ENCODE measurements around the gene ANKS3. TPM values are rescaled to one million over a fixed set of nuclear protein-coding genes. Genes with fewer than 3 reads are reported as not detected.

The ANKS3 gene
- total RNA-seq, 1 experiment from 2014 or later: 26.6 TPM

DNA sequence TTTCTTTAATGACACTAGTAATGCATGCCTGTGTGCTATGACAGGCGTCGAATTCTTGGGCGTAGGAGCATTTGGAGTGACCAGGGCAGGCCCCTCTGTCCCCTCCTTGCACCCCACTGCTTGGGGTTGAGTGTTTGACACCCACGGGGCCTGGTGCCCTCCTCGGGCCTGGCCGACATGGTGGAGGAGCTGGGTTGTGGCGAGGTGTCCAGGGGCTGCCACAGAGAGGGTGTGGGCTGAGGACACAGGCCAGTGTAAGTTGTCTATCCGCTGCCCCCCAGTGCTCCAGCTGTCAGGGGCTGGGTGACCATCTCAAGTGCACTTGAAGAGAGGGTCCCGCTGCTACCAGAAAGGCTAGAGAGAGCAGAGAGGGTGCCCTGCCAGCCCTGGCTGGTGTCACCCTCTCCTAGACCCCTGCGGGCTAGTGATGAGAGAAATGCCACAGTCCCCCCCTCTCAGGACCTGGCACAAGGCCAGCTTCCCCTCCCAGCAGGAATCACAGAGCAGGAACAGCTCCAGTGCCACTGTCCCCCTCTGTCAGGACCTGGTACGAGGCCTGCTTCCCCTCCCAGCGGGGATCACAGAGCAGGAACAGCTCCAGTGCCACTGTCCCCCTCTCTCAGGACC lies 79.0 kb downstream of the ANKS3 start:
- H3K9me3 ChIP-seq (ENCODE audit: control insufficient read depth, insufficient read depth, low read depth, low read length): no peaks in the 10 kb centered on the region
- no peaks in the 10 kb centered on the region; the same call in 1 of the 2 replicates for H3K36me3 ChIP-seq (ENCODE audit: control insufficient read depth, insufficient read depth, low read length)
- POLR2A ChIA-PET: no interaction called here
- no peak for ATAC-seq
- no peaks in the 10 kb centered on the region for H3K4me1 ChIP-seq (ENCODE audit: control insufficient read depth, insufficient read depth, low read length)
- no peak for TF ChIP-seq TCF7L2 (IDR thresholded peaks at IDR 0.05; ENCODE audit: low read depth, low read length)
- TF ChIP-seq, protein P1, sequence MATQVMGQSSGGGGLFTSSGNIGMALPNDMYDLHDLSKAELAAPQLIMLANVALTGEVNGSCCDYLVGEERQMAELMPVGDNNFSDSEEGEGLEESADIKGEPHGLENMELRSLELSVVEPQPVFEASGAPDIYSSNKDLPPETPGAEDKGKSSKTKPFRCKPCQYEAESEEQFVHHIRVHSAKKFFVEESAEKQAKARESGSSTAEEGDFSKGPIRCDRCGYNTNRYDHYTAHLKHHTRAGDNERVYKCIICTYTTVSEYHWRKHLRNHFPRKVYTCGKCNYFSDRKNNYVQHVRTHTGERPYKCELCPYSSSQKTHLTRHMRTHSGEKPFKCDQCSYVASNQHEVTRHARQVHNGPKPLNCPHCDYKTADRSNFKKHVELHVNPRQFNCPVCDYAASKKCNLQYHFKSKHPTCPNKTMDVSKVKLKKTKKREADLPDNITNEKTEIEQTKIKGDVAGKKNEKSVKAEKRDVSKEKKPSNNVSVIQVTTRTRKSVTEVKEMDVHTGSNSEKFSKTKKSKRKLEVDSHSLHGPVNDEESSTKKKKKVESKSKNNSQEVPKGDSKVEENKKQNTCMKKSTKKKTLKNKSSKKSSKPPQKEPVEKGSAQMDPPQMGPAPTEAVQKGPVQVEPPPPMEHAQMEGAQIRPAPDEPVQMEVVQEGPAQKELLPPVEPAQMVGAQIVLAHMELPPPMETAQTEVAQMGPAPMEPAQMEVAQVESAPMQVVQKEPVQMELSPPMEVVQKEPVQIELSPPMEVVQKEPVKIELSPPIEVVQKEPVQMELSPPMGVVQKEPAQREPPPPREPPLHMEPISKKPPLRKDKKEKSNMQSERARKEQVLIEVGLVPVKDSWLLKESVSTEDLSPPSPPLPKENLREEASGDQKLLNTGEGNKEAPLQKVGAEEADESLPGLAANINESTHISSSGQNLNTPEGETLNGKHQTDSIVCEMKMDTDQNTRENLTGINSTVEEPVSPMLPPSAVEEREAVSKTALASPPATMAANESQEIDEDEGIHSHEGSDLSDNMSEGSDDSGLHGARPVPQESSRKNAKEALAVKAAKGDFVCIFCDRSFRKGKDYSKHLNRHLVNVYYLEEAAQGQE (IDR thresholded peaks at IDR 0.05; ENCODE audit: insufficient read depth in 1 of 2, low read depth in 2 of 2, low read length in 1 of 2): no peak
- TF ChIP-seq SIN3A (IDR thresholded peaks at IDR 0.05; ENCODE audit: borderline replicate concordance, insufficient read depth, low read depth, low read length): no peak
- TF ChIP-seq, protein P2, sequence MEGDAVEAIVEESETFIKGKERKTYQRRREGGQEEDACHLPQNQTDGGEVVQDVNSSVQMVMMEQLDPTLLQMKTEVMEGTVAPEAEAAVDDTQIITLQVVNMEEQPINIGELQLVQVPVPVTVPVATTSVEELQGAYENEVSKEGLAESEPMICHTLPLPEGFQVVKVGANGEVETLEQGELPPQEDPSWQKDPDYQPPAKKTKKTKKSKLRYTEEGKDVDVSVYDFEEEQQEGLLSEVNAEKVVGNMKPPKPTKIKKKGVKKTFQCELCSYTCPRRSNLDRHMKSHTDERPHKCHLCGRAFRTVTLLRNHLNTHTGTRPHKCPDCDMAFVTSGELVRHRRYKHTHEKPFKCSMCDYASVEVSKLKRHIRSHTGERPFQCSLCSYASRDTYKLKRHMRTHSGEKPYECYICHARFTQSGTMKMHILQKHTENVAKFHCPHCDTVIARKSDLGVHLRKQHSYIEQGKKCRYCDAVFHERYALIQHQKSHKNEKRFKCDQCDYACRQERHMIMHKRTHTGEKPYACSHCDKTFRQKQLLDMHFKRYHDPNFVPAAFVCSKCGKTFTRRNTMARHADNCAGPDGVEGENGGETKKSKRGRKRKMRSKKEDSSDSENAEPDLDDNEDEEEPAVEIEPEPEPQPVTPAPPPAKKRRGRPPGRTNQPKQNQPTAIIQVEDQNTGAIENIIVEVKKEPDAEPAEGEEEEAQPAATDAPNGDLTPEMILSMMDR (IDR thresholded peaks at IDR 0.05): no peak
- TF ChIP-seq POLR2AphosphoS5 (IDR thresholded peaks at IDR 0.05; ENCODE audit: low read depth, low read length): no peak
- H3K27me3 ChIP-seq (ENCODE audit: control insufficient read depth, insufficient read depth, low read length): no peaks in the 10 kb centered on the region
- in situ Hi-C loops (cut with HindIII; ENCODE audit: low pct_unique_long_range_greater_than_20kb, low sequenced_read_pairs): no loop called here
- intact Hi-C loops (cut with micrococcal nuclease; ENCODE audit: unreplicated experiment): no loop called here
- CTCF ChIA-PET: no interaction called here
- BruUV-seq (replicated peaks): no TSS peak
- no peak for DNase-seq (ENCODE audit: low read depth, low spot score)
- H3K4me3 ChIP-seq (ENCODE audit: low read depth in 2 of 2, low read length in 2 of 2): no peak overlapping the region
- no peak overlapping the region for H3K27ac ChIP-seq (ENCODE audit: low read length)

DNA sequence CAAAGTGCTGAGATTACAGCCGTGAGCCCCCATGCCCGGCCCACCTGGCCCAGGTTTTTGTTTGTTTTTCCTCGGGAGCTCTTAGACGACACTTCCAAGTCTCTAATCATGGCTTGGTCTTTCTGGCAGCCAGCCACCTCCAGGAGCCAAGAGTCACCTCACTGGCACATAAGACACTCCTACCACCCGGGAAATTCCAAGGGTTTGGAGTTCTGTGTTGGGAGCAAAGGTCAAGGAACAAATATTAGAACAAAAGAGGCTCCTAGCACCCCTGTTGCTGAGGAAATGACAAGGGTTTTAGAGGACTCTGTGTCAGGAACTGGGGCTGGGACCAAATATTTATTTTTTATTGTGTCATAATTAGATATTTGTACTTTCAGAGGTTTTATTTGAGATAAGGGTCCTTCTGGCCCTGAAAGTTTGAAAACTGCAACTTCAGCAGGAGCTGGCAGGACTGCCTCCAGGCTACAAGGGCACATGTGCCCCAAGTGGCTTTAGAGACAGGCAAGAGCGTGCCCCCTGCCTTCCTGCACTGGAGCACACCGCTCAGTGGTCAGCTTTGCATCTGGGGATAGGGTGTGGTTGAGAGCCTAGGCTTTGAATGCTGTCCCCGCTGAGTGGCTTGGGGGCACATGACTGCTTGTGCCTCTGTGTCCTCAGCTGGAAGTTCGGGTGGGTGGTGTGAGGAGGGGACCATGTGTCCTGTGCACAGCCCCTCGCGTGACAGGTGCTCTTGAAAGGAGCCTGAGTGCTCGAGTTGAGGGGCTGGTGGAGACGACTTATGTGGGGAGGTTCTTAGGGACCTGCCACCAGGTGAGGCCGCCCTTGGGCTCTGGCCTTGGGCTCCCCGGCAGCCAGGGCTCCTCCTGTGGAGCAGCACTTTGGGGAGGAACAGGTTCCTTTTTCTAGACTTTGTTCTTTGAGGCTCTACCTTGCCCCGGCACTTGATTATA lies 79.8 kb downstream of the ANKS3 start:
- intact Hi-C loops (cut with micrococcal nuclease; ENCODE audit: unreplicated experiment) (no loop called here), in situ Hi-C loops (cut with HindIII; ENCODE audit: low pct_unique_long_range_greater_than_20kb, low sequenced_read_pairs) (no loop called here)
- Histone ChIP-seq H3K27me3 (ENCODE audit: control insufficient read depth, insufficient read depth, low read length) (no peaks in the 10 kb centered on the region), H3K9me3 (ENCODE audit: control insufficient read depth, insufficient read depth, low read depth, low read length) (no peaks in the 10 kb centered on the region), H3K36me3 (ENCODE audit: control insufficient read depth, insufficient read depth, low read length) (no peaks in the 10 kb centered on the region; the same call in 1 of the 2 replicates), H3K4me3 (ENCODE audit: low read depth in 2 of 2, low read length in 2 of 2) (no peak overlapping the region), H3K27ac (ENCODE audit: low read length) (no peak overlapping the region), H3K4me1 (ENCODE audit: control insufficient read depth, insufficient read depth, low read length) (no peaks in the 10 kb centered on the region)
- ChIA-PET POLR2A (no interaction called here), CTCF (interaction anchor here (0.6 kb wide), 1 partner anchor 16 kb away, joined by 3 read pairs; no protein-coding TSS in a partner anchor)
- BruUV-seq (replicated peaks): no TSS peak
- TF ChIP-seq, protein P2 (IDR thresholded peaks at IDR 0.05): no peak
- TF ChIP-seq, protein P1 (IDR thresholded peaks at IDR 0.05; ENCODE audit: insufficient read depth in 1 of 2, low read depth in 2 of 2, low read length in 1 of 2): no peak
- TF ChIP-seq TCF7L2 (IDR thresholded peaks at IDR 0.05; ENCODE audit: low read depth, low read length): no peak
- no peak for TF ChIP-seq POLR2AphosphoS5 (IDR thresholded peaks at IDR 0.05; ENCODE audit: low read depth, low read length)
- no peak for TF ChIP-seq SIN3A (IDR thresholded peaks at IDR 0.05; ENCODE audit: borderline replicate concordance, insufficient read depth, low read depth, low read length)
- DNase-seq (ENCODE audit: low read depth, low spot score): no peak
- no peak for ATAC-seq

Measured in Panc1 (cell line).